Endothelial cell of umbilical vein (primary cell): ENCODE results near the gene LMNA. TPM values are rescaled to one million over a fixed set of nuclear protein-coding genes. Genes with fewer than 3 reads are reported as not detected.

Experiments used
- BruUV-seq: library from RNA; stranded (reverse); fragments of 400-500 nt; replicated peaks from 2 replicates; lab custom pipeline; 2021; lab: Mats Ljungman, UMichigan
- CTCF ChIA-PET: fragments of 300-600, 350-600 bp; sonication (Branson Sonifier 250); formaldehyde crosslinking; loops from one replicate; lab custom pipeline; 2021; ENCODE audit warnings: antibody characterized with exemption, inconsistent platforms; lab: Charles Lee
- POLR2A ChIA-PET: fragments of 300-600, 350-600 bp; sonication (Branson Sonifier 250); formaldehyde crosslinking; loops from one replicate; lab custom pipeline; 2021; ENCODE audit warnings: antibody characterized with exemption, inconsistent platforms; lab: Charles Lee
- DNase-seq: peaks from one replicate; pipeline ENCODE4 v3.0.0-alpha.2; 2011; ENCODE audit warnings: low read depth, low spot score
- FAIRE-seq: peaks from 2 replicates; lab custom pipeline; 2011; peaks lifted over from hg19 to GRCh38; lab: Jason Lieb, UNC
- H2AFZ ChIP-seq: 2 replicates; pipeline ENCODE4 v1.6.0; 2012; ENCODE audit warnings: low read depth, low read length, control low read depth, inconsistent platforms
- H3K27ac ChIP-seq: 2 replicates; pipeline ENCODE4 v1.5.1; 2011; ENCODE audit warnings: low read depth, mild to moderate bottlenecking, control low read depth, low read length, moderate library complexity; ENCODE audit not compliant: insufficient read depth
- H3K27me3 ChIP-seq, 2 experiments: 2 replicates each; pipeline versions ENCODE4 v1.6.0 to v1.6.1; 2011; ENCODE audit warnings: low read length in 2 of 2, mixed read lengths in 1 of 2; ENCODE audit not compliant: control insufficient read depth in 2 of 2, insufficient read depth in 2 of 2
- H3K36me3 ChIP-seq, 2 experiments: 2 replicates in 1 of 2; 3 replicates in 1 of 2; pipeline ENCODE4 v1.5.1; 2011; ENCODE audit warnings: low read length in 2 of 2, mild to moderate bottlenecking in 1 of 2, moderate library complexity in 1 of 2; ENCODE audit not compliant: control insufficient read depth in 2 of 2, insufficient read depth in 2 of 2; ENCODE audit errors: extremely low read depth in 1 of 2
- H3K4me1 ChIP-seq: 3 replicates; pipeline ENCODE4 v1.5.1; 2011; ENCODE audit warnings: mild to moderate bottlenecking, low read length; ENCODE audit not compliant: control insufficient read depth, insufficient read depth; ENCODE audit errors: extremely low read depth
- H3K4me2 ChIP-seq: 2 replicates; pipeline ENCODE4 v1.6.1; 2011; ENCODE audit warnings: low read length, control low read depth, mixed read lengths; ENCODE audit not compliant: insufficient read depth
- H3K4me3 ChIP-seq, 3 experiments: fragments of 200-600 bp in 1 of 3; sonication (generic), shearing (Covaris generic) in 1 of 3; replicated peaks in 1 of 3; 2 replicates each; pipeline ENCODE4 v1.5.1; 2011 to 2016; ENCODE audit warnings: control low read depth in 3 of 3, low read length in 3 of 3, mild to moderate bottlenecking in 2 of 3, inconsistent platforms in 1 of 3, low read depth in 1 of 3, moderate library complexity in 1 of 3; ENCODE audit not compliant: insufficient read depth in 1 of 3
- H3K79me2 ChIP-seq: 2 replicates; pipeline ENCODE4 v1.6.0; 2012; ENCODE audit warnings: low read length, inconsistent platforms; ENCODE audit not compliant: control insufficient read depth, insufficient read depth
- H3K9ac ChIP-seq: replicated peaks from 2 replicates; pipeline ENCODE3; 2011; ENCODE audit warnings: low read length, control low read depth; ENCODE audit not compliant: insufficient read depth; ENCODE audit errors: extremely low read depth
- H3K9me1 ChIP-seq: replicated peaks from 3 replicates; pipeline ENCODE4 v1.6.0; 2011; ENCODE audit warnings: mild to moderate bottlenecking, low read length; ENCODE audit not compliant: control insufficient read depth, insufficient read depth; ENCODE audit errors: extremely low read depth
- H3K9me3 ChIP-seq: replicated peaks from 2 replicates; pipeline ENCODE4 v1.5.1; 2012; ENCODE audit warnings: low read length, inconsistent platforms; ENCODE audit not compliant: control insufficient read depth, insufficient read depth
- H4K20me1 ChIP-seq: replicated peaks from 2 replicates; pipeline ENCODE3; 2011; ENCODE audit warnings: mild to moderate bottlenecking, low read length; ENCODE audit not compliant: control insufficient read depth, insufficient read depth; ENCODE audit errors: extremely low read depth
- FOS ChIP-seq: IDR thresholded peaks from 2 replicates; pipeline ENCODE4 v1.6.1; 2011; ENCODE audit warnings: mild to moderate bottlenecking, low read length, moderate library complexity, borderline replicate concordance; ENCODE audit not compliant: insufficient read depth
- GATA2 ChIP-seq: IDR thresholded peaks from 2 replicates; pipeline ENCODE4 v1.7.0; 2011; ENCODE audit warnings: low read depth, mild to moderate bottlenecking, moderate library complexity, mixed read lengths, low read length; ENCODE audit not compliant: insufficient read length, insufficient read depth
- MYC ChIP-seq: IDR thresholded peaks from one replicate; pipeline ENCODE4 v1.6.1; 2011; ENCODE audit warnings: mild to moderate bottlenecking, low read depth, low read length
- dilution Hi-C: fragments of 300-500 bp; cut with MboI; formaldehyde crosslinking; loops from one replicate; pipeline ENCODE4 v1.15.0; 2019; ENCODE audit warnings: low sequenced_read_pairs; ENCODE audit not compliant: extremely low pct_ligation_motif_present
- intact Hi-C: fragments of 100-400 bp; cut with micrococcal nuclease; formaldehyde crosslinking; loops from one replicate; pipeline ENCODE4 v1.10.0; 2022
- polyA plus RNA-seq, 4 experiments: library from polyadenylated mRNA; depleted of rRNA in 3 of 4; stranded (reverse) in 3 of 4; unstranded in 1 of 4; fragments of >200 nt; gene quantifications; 2 replicates each; pipeline versions ENCODE4 v1.2.1 to v1.2.3, GENCODE V29; 2011 to 2012; ENCODE audit warnings: missing spikeins in 1 of 4
- total RNA-seq: library from RNA; stranded (reverse); gene quantifications from 2 replicates; pipeline ENCODE4 v1.2.3, GENCODE V29; 2021
- TF ChIP-seq, protein P1 (sequence below): IDR thresholded peaks from 2 replicates; pipeline ENCODE4 v1.6.1; 2011; ENCODE audit not compliant: insufficient read depth, insufficient read length
- TF ChIP-seq, protein P2 (sequence below), 2 donors: IDR thresholded peaks; 1 replicate in 1 of 2; 2 replicates in 1 of 2; pipeline ENCODE4 v1.5.1; 2011; ENCODE audit warnings: low read length in 2 of 2, mild to moderate bottlenecking in 2 of 2, moderate library complexity in 2 of 2, control low read depth in 1 of 2, inconsistent platforms in 1 of 2, low read depth in 1 of 2; ENCODE audit not compliant: insufficient read depth in 1 of 2; ENCODE audit errors: extremely low read depth in 1 of 2

LMNA gene
- total and polyA plus RNA-seq, 2 donors (not counting 3 experiments of a cell fraction or from before 2014, with no cell fraction given): 371 to 742 TPM

DNA sequence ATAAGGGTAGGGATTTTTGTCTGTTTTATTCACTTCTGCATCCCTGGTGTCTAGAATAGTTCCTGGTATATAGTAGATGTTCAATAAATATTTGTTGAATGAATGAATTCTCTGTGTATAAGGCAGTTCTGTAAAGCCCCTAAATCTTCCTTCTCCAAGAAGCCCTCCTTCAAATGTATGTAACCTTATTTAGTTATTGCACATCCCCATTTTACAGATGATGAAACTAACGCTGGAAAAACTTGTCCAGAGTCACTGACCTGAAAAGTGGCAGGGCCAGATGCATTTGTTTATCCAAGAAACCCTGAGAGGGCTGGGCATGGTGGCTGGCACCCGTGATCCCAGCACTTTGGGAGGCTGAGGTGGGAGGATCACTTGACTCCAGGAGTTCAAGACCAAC lies 4.3 kb upstream of the LMNA start:
- ChIA-PET POLR2A (no interaction called here), CTCF (interaction anchor here (0.8 kb wide), 1 partner anchor 13 kb away, joined by 3 read pairs; no protein-coding TSS in a partner anchor)
- H3K27ac ChIP-seq: no peak overlapping the region
- dilution Hi-C loops (no loop called here), intact Hi-C loops (no loop called here)
- no peak for DNase-seq
- H3K9me1 ChIP-seq: no peaks in the 10 kb centered on the region
- H3K4me3 ChIP-seq: no peak overlapping the region
- peaks cover 16% of the 10 kb centered on the region for H3K4me1 ChIP-seq
- H3K9me3 ChIP-seq: no peaks in the 10 kb centered on the region
- FAIRE-seq: no peak
- no TSS peak for BruUV-seq
- no peaks in the 10 kb centered on the region for H4K20me1 ChIP-seq
- no peaks in the 10 kb centered on the region for H3K36me3 ChIP-seq
- no peak for TF ChIP-seq MYC
- no peak for TF ChIP-seq FOS
- TF ChIP-seq, protein P1, sequence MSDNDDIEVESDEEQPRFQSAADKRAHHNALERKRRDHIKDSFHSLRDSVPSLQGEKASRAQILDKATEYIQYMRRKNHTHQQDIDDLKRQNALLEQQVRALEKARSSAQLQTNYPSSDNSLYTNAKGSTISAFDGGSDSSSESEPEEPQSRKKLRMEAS: no peak
- TF ChIP-seq GATA2: no peak
- H2AFZ ChIP-seq: no peak overlapping the region
- peaks cover 7% of the 10 kb centered on the region for H3K79me2 ChIP-seq
- H3K4me2 ChIP-seq: no peak overlapping the region
- H3K9ac ChIP-seq: no peak overlapping the region
- no peaks in the 10 kb centered on the region for H3K27me3 ChIP-seq

DNA sequence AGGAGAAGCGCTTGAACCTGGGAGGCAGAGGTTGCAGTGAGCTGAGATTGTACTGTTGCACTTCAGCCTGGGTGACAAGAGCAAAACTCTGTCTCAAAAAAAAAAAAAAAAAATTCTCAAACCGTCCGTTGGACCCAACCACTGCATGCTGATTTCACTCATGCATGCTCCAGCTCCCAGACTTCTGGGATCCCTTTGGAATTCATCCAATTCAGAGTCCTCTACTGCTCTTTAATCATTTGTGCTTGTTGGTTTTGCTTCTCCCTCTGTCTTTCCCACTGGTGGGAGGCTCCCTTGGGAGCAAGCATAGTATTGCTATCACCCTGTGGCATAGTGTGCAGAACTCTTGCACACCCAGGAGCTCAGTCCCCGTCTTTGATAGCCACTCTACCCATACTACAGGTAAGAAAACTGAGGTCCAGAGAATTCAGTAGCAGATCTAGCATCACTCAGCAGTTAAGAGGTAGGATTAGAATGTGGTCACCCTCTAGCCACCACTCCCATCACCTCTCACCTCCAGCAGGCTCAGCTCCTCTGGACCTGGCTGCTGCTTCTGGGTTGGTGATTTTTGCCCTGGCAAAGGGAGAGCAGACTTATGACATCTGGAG lies 3.1 kb upstream of the LMNA start:
- H4K20me1 ChIP-seq: no peaks in the 10 kb centered on the region
- H3K27ac ChIP-seq: no peak overlapping the region
- H3K4me2 ChIP-seq: no peak overlapping the region
- FAIRE-seq (no peak), DNase-seq (no peak)
- no peak overlapping the region for H2AFZ ChIP-seq
- no peak overlapping the region for H3K4me3 ChIP-seq
- ChIA-PET CTCF (interaction anchor here (4.3 to 13.3 kb wide), 3 partner anchors 12 to 18 kb away, joined by 18 to 283 read pairs (median 66); no protein-coding TSS in a partner anchor), POLR2A (interaction anchor here (0.7 kb wide), 1 partner anchor 1937 kb away, joined by 4 read pairs; no protein-coding TSS in a partner anchor)
- no TSS peak for BruUV-seq
- no peaks in the 10 kb centered on the region for H3K36me3 ChIP-seq
- H3K27me3 ChIP-seq: no peaks in the 10 kb centered on the region
- H3K9ac ChIP-seq: no peak overlapping the region
- dilution Hi-C loops (no loop called here), intact Hi-C loops (no loop called here)
- peaks cover 8% of the 10 kb centered on the region for H3K4me1 ChIP-seq
- no peaks in the 10 kb centered on the region for H3K9me1 ChIP-seq
- no peaks in the 10 kb centered on the region for H3K9me3 ChIP-seq
- H3K79me2 ChIP-seq: peaks cover 19% of the 10 kb centered on the region
- TF ChIP-seq, protein P2, sequence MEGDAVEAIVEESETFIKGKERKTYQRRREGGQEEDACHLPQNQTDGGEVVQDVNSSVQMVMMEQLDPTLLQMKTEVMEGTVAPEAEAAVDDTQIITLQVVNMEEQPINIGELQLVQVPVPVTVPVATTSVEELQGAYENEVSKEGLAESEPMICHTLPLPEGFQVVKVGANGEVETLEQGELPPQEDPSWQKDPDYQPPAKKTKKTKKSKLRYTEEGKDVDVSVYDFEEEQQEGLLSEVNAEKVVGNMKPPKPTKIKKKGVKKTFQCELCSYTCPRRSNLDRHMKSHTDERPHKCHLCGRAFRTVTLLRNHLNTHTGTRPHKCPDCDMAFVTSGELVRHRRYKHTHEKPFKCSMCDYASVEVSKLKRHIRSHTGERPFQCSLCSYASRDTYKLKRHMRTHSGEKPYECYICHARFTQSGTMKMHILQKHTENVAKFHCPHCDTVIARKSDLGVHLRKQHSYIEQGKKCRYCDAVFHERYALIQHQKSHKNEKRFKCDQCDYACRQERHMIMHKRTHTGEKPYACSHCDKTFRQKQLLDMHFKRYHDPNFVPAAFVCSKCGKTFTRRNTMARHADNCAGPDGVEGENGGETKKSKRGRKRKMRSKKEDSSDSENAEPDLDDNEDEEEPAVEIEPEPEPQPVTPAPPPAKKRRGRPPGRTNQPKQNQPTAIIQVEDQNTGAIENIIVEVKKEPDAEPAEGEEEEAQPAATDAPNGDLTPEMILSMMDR (IDR thresholded peaks at IDR 0.05; ENCODE audit: extremely low read depth in 1 of 2, insufficient read depth in 1 of 2, low read depth in 1 of 2, low read length in 2 of 2): no peak
